Activated T-helper 9 cell treated with anti-CD3 and anti-CD28 coated beads, Interleukin-2, amount 50 U/mL, for 16 hours (primary cell): ENCODE data around the gene CLK2.
"Not testable (repeated sequence)": the region's sequence is repeated elsewhere in the genome, so short reads cannot be mapped to it uniquely, and the experiment has no call there.

ENCODE experiments used
- DNase-seq: peaks from one replicate; pipeline ENCODE4 v3.0.0-alpha.2; 2020; ENCODE audit warnings: low read depth

CLK2 gene

GRCh38 chr1:155296661-155297060, 23.4 kb upstream of the CLK2 start:
- no peak for DNase-seq

- DNase-seq: no peak
Measured at GRCh38 chr1:155295942-155296267, 22.6 kb upstream of the CLK2 start.

GRCh38 chr1:155295183-155295941, 22.1 kb upstream of the CLK2 start:
- DNase-seq: no peak

- DNase-seq: no peak
Measured at GRCh38 chr1:155294520-155295182, 21.3 kb upstream of the CLK2 start.

GRCh38 chr1:155293086-155293749, 19.9 kb upstream of the CLK2 start:
- no peak for DNase-seq

- DNase-seq: not testable (repeated sequence)
Measured at GRCh38 chr1:155291006-155291405, 17.7 kb upstream of the CLK2 start.

- no peak for DNase-seq
Measured at GRCh38 chr1:155287987-155288543, 14.8 kb upstream of the CLK2 start.

GRCh38 chr1:155286544-155286943, 13.2 kb upstream of the CLK2 start:
- DNase-seq: no peak

GRCh38 chr1:155285631-155286044, 12.3 kb upstream of the CLK2 start:
- DNase-seq: no peak

GRCh38 chr1:155285063-155285462, 11.8 kb upstream of the CLK2 start:
- DNase-seq: no peak

- DNase-seq: no peak
Measured at GRCh38 chr1:155284476-155284875, 11.2 kb upstream of the CLK2 start.

GRCh38 chr1:155282488-155283091, 9.3 kb upstream of the CLK2 start:
- no peak for DNase-seq

GRCh38 chr1:155279268-155279667, 6.0 kb upstream of the CLK2 start:
- DNase-seq: no peak

GRCh38 chr1:155278689-155279160, 5.4 kb upstream of the CLK2 start:
- no peak for DNase-seq

GRCh38 chr1:155277902-155278688, 4.8 kb upstream of the CLK2 start:
- DNase-seq: peak; percentile 61

- peak; percentile 91 for DNase-seq
Measured at GRCh38 chr1:155277070-155277901, 4.0 kb upstream of the CLK2 start, which contains the start of gene HCN3. HCN3 (plus strand) TSS chr1:155277463; CDS start chr1:155277591, 128 bp downstream.

- no peak for DNase-seq
Measured at GRCh38 chr1:155272466-155273342, 600 bp downstream of the CLK2 start.

- no peak for DNase-seq
Measured at GRCh38 chr1:155269381-155269780, 3.9 kb downstream of the CLK2 start.

- DNase-seq: no peak
Measured at GRCh38 chr1:155268630-155269029, 4.7 kb downstream of the CLK2 start.

GRCh38 chr1:155267373-155267772, 5.9 kb downstream of the CLK2 start:
- no peak for DNase-seq
